HG02610 (cell line): Measurements from ENCODE around the gene TNS4.
"Not testable (repeated sequence)": the region's sequence is repeated elsewhere in the genome, so short reads cannot be mapped to it uniquely, and the experiment has no call there.

Experiments used
- ATAC-seq: cut with Tn5 transposase; IDR thresholded peaks from one replicate; pipeline ENCODE4 v1.9.1; 2021; ENCODE audit warnings: mild to moderate bottlenecking, moderate library complexity; ENCODE audit not compliant: unreplicated experiment

Gene TNS4, protein sequence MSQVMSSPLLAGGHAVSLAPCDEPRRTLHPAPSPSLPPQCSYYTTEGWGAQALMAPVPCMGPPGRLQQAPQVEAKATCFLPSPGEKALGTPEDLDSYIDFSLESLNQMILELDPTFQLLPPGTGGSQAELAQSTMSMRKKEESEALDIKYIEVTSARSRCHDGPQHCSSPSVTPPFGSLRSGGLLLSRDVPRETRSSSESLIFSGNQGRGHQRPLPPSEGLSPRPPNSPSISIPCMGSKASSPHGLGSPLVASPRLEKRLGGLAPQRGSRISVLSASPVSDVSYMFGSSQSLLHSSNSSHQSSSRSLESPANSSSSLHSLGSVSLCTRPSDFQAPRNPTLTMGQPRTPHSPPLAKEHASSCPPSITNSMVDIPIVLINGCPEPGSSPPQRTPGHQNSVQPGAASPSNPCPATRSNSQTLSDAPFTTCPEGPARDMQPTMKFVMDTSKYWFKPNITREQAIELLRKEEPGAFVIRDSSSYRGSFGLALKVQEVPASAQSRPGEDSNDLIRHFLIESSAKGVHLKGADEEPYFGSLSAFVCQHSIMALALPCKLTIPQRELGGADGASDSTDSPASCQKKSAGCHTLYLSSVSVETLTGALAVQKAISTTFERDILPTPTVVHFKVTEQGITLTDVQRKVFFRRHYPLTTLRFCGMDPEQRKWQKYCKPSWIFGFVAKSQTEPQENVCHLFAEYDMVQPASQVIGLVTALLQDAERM

DNA sequence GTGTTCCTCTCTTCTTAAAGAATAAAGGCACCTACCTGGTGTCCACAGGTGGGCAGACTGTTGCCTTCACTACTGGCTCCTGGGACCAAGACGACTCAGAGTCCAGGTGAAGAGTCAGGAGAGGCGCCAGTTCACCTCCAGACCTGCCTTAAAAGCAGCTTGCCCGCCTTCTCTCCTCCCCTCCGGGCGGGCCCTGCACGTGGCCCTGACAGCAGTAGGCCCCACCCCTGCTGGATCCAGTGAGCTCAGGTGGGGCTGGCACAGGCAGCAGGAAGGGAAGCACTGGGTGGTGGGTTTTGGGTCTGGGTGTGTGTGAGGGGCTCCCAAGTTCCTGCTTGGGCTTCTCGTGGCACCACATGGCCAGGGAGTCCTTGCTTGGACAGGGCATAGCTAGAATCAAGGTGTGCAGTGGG, at the start of gene TNS4:
Gene TNS4 (minus strand): TSS at position 125 of the 413 bp plus-strand sequence. CDS start 5,198 bp downstream, outside the sequence.
- ATAC-seq, result no peak

DNA sequence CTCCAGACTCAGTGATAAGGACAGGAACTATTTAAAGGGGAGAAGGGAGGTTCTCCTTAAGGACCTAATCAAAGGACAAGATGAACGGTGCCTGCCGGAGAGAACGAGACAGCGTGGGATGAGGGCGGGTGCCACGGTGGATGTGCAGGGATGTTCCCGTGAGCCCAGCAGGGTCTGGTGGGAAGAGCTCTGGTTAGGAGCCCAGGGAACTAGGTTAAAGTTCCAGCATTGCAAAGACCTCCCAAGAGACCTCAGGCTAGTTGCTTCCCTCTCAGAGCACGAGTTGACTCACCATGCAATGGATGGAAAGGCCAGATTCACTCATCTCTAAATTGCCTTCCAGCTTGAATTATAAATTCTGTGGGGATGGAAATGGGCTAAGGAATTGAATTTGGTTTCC, 49.2 kb upstream of the TNS4 start:
- no peak for ATAC-seq

DNA sequence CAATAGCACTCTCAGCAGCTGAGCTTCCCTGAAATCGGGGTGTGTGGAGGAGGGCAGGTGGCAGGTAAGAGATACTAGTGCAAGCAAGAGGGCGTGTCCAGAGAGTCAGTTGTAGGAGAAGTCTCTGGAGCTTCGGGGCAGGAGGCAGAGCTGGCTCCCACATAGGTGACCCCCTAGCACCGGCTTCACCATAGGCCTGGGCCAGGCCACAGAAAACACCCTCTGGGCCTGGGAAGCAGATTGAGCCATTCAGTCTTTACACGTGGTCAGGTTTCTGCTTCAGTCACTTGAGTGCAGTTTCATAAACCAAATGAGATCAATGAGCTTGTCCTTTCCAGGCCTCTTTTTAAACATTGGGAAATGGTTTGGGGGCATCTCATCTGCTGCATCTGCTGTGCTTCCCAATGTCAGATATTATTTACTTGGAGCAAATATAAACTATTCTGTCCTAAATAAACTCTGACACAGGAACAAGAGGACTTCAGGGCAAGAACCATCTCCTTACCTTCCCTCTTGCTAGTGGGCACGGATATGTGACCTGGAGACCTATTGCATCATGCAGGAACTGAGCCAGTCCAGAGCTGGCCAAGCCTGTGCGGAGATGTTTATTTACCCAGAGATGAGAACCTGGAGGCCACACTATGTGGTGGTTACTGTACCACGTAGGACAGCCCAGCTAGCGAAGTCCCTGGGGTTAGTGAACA, 47.7 kb upstream of the TNS4 start:
- no peak for ATAC-seq

DNA sequence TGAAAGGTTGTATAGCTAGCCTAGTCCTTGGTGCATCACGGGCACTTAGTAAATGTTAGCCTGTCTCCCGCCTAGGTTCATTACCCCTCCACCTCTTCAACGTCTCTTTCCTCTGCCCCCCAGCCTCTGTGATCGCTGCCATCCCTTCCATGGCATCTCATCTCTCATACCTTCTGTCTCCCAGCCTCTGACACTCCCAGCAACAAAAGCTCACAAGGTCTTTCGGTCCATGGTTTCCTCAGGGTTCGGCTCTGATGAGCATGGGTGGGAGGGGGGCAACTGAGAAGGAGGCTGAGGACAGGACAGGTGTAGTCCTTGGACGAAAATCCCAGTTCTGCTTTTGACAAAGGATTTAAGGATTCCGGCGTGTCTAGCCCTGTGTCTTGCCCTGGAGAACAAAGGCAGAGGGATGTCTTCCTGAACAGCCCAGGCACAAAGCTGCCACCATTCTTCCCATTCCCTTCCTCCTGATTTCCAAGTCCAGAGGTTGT, 47.1 kb upstream of the TNS4 start:
- no peak for ATAC-seq

DNA sequence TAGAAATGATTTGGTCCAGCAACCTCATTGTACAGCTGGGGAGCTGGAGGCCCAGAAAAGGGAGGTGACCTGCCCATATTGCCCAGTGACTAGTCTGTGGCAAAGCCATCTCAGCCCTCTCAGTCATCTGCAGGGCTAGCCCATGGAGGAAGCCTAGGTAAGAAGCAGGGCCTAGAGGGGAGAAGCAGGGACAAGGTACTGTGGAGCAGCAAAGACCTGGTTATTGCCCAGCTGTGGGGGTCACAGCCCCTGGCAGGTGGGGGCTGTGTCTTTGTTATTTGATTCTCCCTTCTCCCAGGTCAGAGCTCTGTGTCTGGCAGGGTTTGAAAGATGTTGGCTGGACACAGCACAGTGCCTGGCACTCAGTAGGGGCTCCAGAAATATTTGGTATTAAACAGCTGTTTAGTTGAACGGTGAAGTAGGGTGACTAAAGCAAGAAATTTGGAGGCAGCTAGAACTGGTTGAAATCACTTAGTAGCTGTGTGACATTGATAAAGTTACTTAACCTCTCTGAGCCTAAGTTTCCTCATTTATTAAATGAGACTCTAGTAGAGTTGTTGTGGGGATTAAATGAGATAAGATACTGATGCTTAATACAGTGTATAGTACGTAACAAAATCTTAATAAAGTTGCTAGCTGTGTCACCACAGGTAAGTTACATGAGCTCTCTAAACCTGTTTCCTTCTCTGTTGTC, 46.5 kb upstream of the TNS4 start:
- ATAC-seq, result no peak

DNA sequence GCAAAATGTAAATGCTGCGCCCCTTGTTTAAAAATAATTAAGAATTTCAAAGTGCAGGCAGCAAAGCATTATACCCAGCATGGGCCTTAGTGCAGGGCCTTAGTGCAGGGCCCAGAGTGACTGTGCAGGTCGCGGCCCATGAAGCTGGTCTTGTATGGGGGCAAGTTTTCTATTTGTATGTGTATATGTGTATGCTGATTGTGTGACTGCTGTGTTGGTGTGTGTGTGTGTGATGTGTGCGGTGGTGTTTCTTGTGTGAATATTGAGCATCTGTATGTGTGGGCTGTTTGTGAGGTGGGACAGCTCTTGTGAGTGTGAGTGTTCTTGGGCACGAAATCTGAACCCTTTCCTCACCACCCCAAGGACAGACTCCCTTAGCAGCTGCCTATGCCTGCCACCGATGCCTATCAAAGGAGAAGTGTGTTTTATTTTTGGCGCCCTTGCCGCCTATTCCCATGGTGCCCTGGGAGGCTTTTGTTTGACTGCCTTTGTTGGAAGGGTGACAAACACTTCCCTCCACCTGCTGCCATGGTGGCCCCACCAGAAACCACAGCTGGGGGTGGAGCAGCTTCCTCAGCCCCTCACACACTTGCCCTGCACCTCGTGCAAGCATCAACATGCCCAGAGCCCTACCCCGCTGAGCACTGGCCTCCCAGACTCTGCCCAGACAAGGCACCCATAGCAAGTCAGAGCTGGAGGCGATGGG, 45.8 kb upstream of the TNS4 start:
- ATAC-seq, result no peak

DNA sequence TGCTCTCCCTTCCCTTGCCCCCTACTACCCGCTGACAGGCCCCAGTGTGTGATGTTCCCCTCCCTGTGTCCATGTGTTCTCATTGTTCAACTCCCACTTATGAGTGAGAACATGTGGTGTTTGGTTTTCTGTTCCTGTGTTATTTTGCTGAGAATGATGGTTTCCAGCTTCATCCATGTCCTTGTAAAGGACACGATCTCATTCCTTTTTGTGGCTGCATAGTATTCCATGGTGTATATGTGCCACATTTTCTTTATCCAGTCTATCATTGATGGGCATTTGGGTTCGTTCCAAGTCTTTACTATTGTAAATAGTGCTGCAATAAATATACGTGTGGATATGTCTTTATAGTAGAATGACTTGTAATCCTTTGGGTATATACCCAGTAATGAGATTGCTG, 45.1 kb upstream of the TNS4 start:
- ATAC-seq, result not testable (repeated sequence)

DNA sequence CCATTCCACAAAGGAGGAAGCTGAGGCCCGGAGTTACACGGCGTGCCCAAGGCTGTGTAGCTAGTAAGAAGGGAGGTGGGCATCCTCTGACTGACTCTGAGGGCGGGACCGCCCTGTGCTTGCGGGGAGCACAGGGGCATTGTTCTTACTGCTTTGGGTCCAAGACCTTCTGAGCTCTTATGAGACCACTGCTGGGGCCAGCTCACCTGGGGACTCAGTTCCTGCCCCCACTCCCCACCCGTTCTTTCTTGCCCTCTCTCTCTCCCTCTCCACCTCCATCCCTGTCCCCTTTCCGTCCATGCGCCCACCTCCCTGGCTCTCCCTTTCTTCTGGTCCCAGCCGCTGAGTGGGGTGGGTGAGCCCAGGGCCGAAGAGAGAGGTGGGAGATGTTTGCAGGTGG, 44.2 kb upstream of the TNS4 start:
- ATAC-seq, result no peak

DNA sequence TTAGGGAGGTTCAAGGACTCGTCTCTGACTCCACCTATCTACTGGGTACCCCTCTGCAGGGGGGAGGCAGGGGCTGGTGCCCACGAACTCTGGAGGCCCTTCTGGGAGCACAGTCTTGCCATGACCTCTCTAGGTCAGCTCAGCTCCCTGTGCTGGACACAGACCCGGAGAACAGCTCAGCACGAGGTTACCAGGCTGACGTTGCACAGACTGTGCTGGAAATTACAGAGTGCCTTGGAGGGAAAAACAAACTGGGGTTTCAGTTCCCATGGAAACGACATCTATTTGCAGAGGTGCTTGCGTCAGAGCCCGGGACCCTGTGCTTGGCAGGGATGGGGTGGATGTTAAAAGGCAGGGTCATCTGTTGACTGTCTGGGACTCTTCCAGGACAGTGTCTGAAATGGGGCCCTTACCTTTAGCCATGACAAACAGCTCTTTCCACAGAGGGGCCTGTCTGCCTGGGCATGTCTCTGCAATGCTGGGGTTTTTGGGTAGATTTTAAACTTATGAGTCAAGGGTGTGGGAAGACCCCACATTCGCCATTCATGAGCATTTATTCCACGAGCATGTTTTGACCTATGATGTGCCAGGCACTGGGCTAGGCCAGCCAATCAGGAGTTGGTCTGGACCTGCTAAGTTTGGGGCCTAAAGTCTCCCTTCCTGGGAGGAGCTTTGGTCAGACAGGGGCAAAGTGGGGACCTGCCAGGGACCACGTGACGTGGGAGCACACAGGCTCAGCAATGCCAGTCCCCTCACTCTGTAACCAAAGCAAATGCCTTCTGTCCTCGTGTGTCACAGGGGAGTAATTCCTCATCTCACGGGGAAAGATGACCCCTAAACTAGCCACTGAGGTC, 41.4 kb upstream of the TNS4 start:
- ATAC-seq, result peak; percentile 65

DNA sequence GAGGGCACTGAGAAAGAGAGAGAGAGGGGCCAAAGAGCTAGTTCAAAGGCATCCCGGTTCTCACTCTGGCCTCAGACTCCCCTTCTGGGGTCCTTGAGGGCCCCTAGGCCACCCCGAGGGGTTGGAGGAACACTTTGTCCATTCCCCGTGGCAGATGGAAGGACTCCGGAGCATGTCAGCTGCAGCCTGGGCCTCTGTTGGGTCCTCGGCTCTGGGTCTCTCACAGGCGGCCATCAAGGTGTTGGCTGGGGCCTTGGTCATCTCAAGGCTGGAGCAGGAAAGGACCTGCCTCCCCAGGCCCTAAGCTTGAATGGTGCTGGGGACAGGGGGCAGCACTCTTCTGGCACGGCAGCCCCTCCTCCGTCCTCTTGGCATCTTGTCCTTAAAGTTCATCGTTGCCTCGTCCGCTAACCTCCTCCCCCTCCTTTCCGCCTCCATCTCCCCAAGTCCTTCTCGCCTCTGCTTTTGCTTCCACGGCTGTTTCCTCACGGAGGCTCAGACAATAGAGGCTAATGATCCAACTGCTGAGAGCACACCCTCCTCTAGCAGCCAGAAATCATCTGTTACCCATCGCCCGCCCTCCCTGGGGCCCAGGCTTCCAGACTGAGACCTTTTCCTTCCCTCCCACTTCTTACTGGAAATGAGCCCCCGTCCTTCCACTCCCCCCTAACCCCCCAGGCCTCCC, 40.6 kb upstream of the TNS4 start:
- no peak for ATAC-seq

DNA sequence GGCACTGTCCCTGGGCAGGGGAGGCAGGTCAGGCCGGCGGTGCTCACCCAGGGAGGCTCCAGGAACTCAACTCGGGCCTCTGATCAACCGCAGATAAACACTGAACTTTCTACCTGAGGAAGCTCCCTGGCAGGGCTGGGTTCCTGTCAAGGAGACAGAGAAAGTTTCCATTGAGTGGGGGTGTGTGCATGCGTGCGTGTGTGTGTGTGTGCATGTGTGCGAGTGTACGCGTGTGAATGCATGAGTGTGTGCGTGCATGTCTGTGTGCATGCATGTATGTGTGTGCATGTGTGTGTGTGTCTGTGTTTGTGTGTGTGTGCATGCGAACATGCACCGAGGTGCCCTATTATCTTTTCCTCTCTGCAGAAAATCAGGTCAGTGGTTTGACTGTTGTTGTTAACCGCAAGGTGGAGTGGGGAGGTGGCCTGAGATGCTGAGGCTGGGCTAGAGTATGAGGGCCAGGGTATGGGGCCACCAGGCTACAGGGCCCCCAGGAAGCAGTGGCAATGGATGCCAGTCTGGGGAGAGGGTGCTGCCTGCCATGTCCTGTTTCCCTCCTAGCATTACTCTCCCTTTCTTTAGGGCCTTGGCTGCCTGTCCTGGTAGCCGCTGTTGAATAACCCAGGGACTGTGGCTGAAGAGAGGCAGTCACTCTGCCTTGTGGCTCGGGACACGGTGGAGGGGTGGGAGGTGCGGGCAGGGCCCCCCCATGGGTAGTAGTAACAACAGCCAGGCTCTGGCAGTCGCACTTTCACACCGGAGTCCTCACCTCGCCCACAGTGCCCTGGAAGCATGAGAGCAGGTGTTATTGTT, 39.8 kb upstream of the TNS4 start:
- no peak for ATAC-seq

DNA sequence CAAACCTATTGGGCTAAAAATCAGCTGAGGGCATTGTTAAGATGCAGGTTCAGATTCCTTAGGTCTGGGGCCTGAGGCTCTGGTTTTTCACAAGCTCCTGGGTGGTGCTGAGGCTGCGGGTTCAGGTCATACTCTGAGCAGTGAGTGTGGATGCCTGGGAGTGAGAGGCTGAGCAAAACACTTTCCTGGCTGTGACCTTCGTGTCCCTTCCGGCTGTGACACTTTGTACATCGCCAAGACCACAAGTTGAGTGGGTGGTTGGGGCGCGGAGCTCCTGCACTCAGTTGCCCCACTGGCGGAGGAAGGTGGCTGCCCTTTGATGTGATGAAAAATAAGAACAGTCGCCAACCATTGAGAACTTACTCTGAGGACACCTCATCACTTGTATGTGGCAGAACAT, 39.0 kb upstream of the TNS4 start:
- no peak for ATAC-seq

DNA sequence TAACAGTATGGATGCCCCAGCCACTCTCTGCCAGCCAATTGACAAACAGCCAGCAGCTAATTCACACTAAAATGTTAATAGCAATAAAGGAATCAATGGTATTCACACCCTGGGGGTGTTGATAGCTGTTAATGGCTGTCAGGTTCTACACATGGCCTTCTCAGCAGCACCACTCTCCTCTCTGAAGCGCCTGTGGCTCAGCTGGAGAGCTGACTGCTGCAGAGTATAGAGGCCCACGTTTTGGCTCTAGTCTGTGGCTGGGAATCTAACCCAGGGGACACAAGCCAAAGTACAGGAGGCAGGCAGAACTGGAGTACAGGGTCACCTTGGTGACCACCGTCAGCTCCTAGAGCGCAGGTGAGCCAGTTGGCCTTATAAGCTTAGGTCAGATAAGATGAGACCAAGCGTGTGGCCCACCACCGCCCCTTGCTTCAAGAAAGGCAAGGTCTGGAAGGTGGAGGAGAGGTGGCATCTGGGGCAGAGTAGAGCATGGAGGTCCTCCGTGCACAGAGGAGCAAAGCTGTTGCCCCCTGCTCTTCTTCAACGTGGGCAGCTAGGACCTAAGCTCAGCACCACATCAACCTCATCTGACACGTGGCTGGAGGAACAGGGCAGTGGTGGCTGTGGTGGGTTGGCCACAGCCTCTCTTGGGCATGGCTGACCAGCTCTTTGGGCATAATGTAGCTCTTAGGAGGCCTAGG, 38.4 kb upstream of the TNS4 start:
- ATAC-seq, result no peak

DNA sequence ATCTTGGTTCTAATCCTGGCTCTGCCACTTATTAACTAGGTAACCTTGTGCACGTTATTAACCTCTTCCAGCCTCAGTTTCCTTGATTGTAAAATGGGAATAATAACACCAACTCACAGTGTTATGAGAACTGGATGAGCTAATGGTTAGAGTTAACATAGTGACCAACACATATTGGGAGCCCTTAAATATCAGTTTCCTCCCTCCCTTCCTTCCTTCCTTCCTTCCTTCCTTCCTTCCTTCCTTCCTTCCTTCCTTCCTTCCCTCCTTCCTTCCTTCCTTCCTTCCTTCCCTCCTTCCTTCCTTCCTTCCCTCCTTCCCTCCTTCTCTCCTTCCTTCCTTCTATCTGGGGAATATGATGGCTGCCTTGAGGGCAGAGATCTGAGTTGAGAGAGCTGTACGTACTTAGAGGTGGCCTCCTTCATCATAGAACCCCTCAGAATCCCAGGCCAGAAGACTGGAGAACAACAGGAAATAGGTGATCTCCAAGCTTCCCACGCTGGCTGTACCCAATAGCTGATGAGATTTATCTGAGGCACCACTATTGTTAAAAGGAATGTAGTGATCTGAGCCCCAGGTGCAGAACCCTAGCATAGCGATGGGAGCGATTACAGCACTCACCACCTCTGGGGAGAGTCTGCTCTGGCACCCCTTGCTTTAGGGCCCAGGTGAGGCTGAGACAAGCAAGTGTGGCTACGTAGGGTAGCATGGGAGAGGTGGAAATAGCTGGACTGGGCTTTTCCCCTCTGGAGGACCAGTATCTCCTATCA, 37.7 kb upstream of the TNS4 start:
- ATAC-seq, result no peak

DNA sequence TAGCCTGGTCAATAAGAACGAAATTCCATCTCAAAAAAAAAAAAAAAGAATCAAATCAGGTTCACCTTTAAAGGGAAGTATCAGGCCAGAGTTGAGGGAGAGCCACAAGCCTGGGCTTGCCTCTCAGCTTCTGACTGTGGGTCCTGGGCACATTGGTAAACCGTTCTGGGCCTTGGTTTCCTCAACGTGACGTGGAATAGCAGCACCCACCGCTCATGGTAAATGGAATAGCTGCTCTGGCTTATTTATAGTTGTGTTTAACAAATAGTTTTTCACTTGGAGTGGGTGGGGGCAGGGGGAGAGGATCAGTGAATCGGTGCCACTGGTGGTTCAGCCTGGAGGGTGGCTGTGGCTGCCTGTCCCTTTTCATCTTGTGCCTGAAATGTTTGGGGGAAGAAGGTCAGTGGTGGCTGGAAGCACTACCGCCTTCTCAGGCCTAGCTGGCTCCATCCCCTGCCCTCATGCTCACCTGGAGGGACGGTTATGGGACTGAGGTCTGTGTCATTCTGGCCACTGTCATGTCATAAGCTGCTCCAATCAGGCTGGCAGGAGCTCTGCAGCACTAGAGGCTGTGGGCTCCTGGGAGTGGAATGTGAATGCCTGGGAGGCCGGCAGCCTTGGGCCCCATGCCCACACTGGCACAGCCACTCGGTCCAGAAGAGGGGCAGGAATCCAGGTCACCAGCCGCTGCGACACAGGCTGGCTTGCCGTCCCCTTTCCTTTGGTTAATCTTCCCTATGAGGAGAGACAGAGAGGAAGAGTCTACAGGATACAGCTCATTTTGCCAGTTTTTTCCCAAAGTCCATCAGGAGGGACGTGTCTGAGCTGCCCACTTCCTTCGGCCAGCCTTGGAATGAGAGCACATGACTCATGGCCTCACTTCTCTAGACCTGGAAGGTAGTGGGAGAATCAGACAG, 36.9 kb upstream of the TNS4 start:
- ATAC-seq, result no peak
